ENCODE measurements around the gene TPST1.

GRCh38 chr7:66348531-66348930 lies 143.4 kb downstream of the TPST1 start:
- TF ChIP-seq, protein P1, sequence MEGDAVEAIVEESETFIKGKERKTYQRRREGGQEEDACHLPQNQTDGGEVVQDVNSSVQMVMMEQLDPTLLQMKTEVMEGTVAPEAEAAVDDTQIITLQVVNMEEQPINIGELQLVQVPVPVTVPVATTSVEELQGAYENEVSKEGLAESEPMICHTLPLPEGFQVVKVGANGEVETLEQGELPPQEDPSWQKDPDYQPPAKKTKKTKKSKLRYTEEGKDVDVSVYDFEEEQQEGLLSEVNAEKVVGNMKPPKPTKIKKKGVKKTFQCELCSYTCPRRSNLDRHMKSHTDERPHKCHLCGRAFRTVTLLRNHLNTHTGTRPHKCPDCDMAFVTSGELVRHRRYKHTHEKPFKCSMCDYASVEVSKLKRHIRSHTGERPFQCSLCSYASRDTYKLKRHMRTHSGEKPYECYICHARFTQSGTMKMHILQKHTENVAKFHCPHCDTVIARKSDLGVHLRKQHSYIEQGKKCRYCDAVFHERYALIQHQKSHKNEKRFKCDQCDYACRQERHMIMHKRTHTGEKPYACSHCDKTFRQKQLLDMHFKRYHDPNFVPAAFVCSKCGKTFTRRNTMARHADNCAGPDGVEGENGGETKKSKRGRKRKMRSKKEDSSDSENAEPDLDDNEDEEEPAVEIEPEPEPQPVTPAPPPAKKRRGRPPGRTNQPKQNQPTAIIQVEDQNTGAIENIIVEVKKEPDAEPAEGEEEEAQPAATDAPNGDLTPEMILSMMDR (conservative IDR thresholded peaks at IDR 0.05; ENCODE audit: low read length): no peak
- TF ChIP-seq EZH2phosphoT487 (IDR thresholded peaks at IDR 0.05; ENCODE audit: borderline replicate concordance): no peak
